ENCODE measurements around the gene KRT81.

KRT81 gene

DNA sequence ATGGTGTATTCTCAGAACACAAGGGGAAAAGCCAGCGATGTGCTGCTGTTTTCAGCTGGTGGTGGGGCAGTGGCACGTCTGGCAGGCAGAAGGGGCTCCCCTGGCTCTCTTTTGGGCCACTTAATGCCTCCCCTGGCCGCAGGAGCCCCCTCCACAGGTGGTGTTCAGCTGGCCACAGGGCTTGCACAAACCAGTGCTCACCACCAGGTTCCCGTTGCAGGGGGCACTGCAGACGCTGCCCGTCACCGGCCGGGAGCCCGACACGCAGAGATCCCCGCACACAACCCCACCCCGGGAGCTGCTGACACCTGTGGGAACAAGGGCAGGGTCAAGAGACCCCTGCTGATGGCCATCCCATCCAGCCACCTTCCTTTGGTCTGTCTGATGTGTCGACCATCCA, 23.2 kb upstream of the KRT81 start:
- DNase-seq (ENCODE audit: extremely low read depth, low read depth), result no peak
- TF ChIP-seq, protein P1, sequence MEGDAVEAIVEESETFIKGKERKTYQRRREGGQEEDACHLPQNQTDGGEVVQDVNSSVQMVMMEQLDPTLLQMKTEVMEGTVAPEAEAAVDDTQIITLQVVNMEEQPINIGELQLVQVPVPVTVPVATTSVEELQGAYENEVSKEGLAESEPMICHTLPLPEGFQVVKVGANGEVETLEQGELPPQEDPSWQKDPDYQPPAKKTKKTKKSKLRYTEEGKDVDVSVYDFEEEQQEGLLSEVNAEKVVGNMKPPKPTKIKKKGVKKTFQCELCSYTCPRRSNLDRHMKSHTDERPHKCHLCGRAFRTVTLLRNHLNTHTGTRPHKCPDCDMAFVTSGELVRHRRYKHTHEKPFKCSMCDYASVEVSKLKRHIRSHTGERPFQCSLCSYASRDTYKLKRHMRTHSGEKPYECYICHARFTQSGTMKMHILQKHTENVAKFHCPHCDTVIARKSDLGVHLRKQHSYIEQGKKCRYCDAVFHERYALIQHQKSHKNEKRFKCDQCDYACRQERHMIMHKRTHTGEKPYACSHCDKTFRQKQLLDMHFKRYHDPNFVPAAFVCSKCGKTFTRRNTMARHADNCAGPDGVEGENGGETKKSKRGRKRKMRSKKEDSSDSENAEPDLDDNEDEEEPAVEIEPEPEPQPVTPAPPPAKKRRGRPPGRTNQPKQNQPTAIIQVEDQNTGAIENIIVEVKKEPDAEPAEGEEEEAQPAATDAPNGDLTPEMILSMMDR (IDR thresholded peaks at IDR 0.05; ENCODE audit: low read depth, low read length, missing control alignments), result no peak
- H3K4me3 ChIP-seq (replicated peaks; ENCODE audit: low read depth, low read length), result no peak overlapping the region

DNA sequence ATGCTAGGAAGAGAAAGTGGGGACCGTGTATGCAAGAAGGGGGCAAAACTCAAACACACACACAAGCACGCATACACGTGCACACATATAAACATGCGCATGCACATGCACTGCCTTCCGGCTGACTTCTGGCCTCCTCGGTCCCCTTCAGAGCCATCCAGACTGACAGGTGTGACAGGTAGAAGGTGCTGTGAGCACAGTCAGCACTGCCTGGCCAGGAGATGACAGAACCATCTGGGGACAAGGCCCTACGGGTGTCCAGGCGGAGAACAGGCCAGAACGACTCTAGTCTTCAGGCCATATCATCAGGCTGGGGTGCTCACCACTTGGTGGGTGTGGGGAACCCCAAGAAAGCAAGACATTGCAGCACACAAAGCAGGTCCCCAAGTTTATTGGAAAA, 22.6 kb upstream of the KRT81 start:
- no peak for DNase-seq (ENCODE audit: extremely low read depth, low read depth)
- no peak overlapping the region for H3K4me3 ChIP-seq (replicated peaks; ENCODE audit: low read depth, low read length)
- TF ChIP-seq, protein P1 (IDR thresholded peaks at IDR 0.05; ENCODE audit: low read depth, low read length, missing control alignments), result no peak

DNA sequence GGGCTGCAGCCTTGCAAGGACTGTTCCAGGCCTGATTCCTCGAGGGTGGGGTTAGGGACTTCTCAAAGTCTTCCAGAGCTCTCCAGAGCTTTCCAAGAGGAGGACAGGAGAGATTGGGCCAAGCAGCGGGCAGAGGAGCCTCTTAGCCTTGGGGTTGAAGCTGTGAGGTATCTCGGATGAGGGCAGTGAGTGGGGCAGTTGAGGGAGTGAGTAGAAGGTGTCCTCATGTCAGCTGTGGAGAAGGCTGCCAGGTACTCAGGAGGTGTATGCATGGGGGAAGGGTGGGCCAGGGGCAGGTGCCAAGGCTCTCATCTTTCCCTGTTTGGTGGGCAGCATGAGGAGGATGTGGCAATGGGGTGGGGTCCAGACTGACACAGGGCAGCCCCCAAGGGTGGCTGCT, 22.1 kb upstream of the KRT81 start:
- no peak overlapping the region for H3K4me3 ChIP-seq (replicated peaks; ENCODE audit: low read depth, low read length)
- DNase-seq (ENCODE audit: extremely low read depth, low read depth), result no peak
- TF ChIP-seq, protein P1 (IDR thresholded peaks at IDR 0.05; ENCODE audit: low read depth, low read length, missing control alignments), result no peak

DNA sequence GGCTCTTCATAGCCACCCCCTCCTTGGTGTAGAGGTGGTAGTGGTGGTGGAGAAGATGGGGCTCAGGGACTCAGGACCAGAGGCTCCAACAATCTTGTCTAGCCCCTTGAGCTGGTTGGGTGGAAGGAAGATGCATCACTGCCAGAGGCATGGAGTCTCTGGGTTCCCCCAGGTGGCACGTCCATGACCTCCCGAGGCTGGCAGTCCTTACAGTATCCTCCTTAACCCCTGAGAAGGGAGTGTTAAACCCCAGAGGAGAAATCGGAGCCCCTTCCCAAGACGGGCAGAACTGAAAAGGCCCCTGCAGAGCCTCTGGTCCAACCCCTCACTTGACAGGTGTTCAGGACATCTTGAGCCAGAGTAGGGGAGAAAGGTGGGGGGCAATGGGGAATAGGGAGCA, 20.8 kb upstream of the KRT81 start:
- TF ChIP-seq, protein P1 (IDR thresholded peaks at IDR 0.05; ENCODE audit: low read depth, low read length, missing control alignments), result no peak
- no peak overlapping the region for H3K4me3 ChIP-seq (replicated peaks; ENCODE audit: low read depth, low read length)
- no peak for DNase-seq (ENCODE audit: extremely low read depth, low read depth)

DNA sequence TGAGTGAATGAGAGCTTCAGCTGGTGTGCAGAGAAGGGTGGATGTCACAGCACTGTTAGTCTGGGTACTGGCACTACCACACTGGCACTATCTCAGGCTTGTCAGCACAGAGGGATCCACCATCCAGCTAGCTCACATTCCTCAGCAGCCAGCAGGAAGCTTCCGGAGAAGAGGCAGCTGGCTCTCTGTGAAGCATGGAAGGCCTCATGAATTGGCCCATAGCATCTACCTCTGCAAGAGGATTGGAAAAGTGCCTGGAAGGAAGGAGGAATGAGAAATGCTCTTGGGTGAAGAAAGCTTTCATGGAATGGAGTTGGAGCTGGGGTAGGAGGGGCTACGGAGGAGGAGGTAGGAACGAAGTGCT, 19.9 kb upstream of the KRT81 start:
- TF ChIP-seq, protein P1 (IDR thresholded peaks at IDR 0.05; ENCODE audit: low read depth, low read length, missing control alignments), result no peak

DNA sequence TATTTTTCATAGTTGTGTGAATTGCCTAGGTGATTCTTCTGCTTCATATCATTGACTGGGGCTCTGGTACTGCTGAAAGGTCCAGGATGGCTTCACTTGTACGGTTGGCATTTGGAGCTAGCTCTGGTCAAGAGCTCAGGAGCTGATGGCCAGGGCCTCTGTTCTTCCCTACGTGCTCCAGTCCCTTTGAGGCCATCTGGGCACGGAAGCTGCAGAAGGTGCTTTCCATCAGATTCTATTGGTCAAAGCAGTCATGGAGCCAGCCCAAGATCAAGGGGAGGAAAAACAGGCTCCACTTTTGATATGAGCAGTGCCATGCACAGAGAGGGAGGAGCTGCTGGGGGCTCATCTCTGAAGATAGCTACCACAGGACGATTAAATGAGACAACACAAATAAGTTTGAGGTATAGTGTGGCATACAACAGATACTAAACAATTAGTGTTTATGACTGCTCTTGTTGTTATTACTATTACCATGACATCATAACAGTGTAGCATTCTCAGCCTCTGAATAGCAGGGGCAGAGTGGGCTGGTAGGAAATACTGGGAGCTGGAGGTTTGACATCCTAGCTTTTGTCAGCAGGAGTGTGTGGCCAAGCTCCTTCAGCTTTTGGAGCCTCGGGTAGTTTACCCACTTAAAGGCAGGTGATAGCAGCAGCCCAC, 19.4 kb upstream of the KRT81 start:
- no peak for DNase-seq (ENCODE audit: extremely low read depth, low read depth)
- TF ChIP-seq, protein P1 (IDR thresholded peaks at IDR 0.05; ENCODE audit: low read depth, low read length, missing control alignments), result no peak
- no peak overlapping the region for H3K4me3 ChIP-seq (replicated peaks; ENCODE audit: low read depth, low read length)

More for the DNA sequence above, 19.9 kb upstream of the KRT81 start:
- H3K4me3 ChIP-seq (replicated peaks; ENCODE audit: low read depth, low read length), result no peak overlapping the region
- no peak for DNase-seq (ENCODE audit: extremely low read depth, low read depth)
